Stomach (tissue), 4 donors: ENCODE results near the gene CD300LD.

ENCODE experiments used
- EP300 ChIP-seq: sonication (generic); formaldehyde crosslinking; IDR thresholded peaks from one replicate; pipeline ENCODE4 v1.6.1; 2017; ENCODE audit warnings: antibody characterized with exemption
- TF ChIP-seq, protein P1 (sequence below), 7 experiments: fragments of 450-650 bp in 4 of 7; fragments of 200-600 bp in 3 of 7; sonication (generic) in 3 of 7; IDR thresholded peaks; one replicate each; pipeline ENCODE4 v1.5.1; 2016 to 2019; ENCODE audit warnings: antibody characterized with exemption in 7 of 7, control low read depth in 2 of 7, mild to moderate bottlenecking in 1 of 7

DNA sequence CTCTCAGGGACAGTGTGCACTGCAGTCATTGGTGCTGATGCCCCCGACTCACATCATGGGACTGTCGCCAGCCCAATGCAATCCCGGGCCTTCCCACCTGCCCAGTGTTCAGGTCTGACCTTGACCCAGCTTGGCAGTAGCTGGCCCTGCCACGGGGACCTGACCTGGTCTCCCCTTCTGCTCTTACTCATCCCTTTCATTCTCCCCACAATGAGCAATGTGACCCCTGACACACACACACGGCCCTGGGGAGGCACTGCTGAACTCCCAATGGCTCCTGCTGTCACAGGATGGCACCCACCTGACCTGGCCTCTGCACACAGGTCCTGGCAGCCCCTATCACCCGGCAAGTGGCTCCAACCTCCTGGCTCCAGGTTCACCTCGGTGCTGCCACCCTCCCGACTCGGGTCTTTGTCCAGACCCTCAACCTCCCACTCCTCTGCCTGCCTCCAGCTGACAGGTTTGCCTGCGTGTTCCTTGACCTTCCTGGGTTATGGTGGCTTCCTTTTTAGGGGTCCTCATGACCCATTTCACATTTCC is 52.7 kb downstream of the CD300LD start:
- TF ChIP-seq, protein P1, sequence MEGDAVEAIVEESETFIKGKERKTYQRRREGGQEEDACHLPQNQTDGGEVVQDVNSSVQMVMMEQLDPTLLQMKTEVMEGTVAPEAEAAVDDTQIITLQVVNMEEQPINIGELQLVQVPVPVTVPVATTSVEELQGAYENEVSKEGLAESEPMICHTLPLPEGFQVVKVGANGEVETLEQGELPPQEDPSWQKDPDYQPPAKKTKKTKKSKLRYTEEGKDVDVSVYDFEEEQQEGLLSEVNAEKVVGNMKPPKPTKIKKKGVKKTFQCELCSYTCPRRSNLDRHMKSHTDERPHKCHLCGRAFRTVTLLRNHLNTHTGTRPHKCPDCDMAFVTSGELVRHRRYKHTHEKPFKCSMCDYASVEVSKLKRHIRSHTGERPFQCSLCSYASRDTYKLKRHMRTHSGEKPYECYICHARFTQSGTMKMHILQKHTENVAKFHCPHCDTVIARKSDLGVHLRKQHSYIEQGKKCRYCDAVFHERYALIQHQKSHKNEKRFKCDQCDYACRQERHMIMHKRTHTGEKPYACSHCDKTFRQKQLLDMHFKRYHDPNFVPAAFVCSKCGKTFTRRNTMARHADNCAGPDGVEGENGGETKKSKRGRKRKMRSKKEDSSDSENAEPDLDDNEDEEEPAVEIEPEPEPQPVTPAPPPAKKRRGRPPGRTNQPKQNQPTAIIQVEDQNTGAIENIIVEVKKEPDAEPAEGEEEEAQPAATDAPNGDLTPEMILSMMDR (IDR thresholded peaks at IDR 0.05): no peak
- TF ChIP-seq EP300: no peak
